ENCODE results near the gene GPC1.

GPC1 gene

GRCh38 chr2:240444464-240444863 lies 9.0 kb downstream of the GPC1 start:
- DNase-seq = no peak

DNA sequence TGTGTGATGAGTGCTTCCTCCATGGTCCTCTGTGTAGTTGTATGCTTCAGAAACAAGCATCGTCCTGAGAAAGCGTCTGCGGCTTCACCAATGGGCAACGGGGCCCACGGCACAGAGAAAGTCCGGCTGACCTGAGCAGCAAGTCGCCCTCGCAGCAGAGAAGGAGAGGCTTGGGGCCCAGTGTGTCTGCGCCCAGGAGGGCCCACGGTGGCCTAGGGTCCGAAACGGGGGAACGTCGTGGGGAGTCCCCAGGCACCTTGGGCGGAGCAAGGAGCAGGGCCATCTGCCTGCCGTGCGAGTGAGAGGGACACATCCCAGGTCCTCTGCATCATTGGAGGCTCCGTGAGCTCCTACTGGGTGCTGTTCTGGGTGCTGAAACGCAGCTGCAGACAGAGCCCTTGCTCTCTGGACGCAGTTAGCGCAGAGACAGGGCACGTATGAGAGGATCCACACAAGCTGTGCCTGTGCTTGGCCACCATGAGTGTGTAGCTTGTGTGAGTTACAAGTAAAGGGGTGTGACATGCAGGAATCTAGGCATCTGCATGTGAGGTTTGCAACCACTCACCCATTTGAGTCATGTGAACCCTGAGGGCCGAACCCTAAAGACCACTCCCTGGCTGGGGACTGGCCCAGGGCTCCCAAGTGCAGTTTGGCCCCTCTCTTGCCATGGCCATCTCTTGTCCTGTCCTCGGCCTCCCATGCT lies 10.6 kb downstream of the GPC1 start:
- no peak for DNase-seq

DNA sequence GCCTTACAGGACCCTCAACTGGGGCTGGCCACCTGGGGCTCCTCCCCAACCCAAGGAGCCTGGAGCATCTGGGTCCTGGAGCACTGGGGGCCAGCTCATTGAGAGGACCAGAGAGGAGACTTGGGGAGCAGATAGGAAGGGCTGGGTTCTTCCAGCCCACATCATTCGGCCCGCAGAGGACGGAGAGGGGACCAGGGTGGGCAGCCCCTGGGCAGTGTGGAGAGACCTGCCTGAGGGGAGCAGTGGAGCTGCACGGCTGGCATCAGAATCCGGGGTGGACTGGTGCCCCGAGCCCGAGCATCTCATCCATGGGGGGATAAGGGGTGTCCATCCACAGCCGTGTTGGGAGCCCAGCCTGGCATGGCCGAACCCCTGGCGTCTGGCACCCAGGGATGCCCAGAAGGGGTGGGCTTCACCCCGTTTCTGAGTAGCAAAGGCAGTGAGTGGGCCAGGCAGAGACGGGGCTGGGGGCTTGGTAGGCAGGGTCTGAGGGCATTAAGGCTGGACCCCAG lies 11.3 kb downstream of the GPC1 start:
- DNase-seq = no peak

DNA sequence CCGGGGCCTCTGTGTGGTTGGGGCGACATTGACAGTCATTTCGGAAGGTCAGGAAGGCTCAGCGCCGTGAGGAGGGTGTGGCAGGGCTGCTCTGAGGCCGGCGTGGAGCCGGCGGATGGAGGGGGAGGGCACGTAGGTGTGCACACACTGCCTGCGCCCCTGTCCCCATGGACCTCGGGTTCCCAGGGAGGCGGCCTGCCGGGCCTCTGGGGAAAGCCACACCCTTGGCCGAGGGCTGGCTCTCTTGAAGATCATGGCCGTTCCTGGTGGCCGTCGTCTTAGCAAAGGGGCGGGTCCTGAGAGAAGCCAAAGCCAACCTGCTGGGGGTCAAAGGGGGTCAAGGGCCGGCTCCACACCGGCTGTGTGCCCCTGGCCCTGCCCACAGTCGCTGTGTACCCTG lies 11.9 kb downstream of the GPC1 start:
- no peak for DNase-seq

- no peak for DNase-seq
These were observed 12.5 kb downstream of the GPC1 start for GRCh38 chr2:240447934-240448333.

- no peak for DNase-seq
These were observed 13.2 kb downstream of the GPC1 start for GRCh38 chr2:240448387-240449274.

GRCh38 chr2:240449764-240450531 lies 14.5 kb downstream of the GPC1 start:
- no peak for DNase-seq

DNA sequence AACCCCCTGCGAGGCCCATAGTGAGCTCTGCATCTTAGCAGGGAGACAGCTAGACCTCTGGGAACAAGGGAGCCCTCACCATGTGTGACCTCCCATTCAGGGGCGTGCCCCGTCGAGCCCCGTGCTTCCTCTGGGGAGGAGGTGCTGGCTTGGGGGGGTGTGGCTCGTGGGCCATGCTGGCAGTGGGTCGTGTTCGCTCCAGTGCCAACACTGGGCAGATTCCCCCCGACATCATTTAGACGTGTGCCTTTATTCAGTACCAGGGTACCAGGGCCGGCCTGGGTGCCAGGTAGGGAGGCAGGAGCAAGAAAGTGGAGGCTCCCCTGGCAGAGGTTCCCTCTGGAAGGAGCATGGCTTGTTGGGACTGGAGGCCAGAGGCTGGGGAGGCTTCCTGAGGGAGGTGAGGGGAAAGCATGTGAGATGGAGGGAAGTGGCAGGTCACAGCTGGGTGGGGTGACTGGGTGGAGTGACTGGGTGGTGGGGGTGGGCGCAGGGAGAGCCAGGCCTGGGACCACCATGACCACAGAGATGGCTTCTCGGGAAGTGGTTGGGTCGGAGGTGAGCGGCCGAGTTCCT lies 15.2 kb downstream of the GPC1 start:
- DNase-seq = no peak

DNA sequence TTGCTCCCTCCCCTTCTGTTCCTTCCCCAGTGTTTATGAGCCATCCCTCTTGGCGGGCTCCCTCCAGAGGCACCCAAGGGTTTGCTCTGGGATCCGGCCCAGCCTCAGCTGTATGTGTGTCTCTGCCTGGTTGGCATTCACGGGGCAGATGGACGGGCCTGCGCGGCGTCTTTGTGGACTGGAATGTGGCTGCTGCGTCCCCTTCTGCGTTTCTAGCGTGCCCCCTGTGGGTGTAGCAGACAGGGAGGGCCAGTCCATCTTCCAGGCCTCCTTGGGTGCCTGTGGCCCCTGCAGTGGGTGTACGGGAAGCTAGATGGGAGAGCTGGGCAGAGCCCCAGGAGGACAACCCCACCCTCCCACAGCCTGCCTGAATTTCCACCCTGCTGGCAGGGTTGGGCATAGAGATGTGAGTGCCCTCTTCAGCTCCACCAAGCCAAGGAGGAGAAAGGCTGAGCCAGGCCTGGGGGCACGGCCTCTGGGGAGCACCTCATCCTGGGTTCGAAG lies 15.7 kb downstream of the GPC1 start:
- no peak for DNase-seq

DNA sequence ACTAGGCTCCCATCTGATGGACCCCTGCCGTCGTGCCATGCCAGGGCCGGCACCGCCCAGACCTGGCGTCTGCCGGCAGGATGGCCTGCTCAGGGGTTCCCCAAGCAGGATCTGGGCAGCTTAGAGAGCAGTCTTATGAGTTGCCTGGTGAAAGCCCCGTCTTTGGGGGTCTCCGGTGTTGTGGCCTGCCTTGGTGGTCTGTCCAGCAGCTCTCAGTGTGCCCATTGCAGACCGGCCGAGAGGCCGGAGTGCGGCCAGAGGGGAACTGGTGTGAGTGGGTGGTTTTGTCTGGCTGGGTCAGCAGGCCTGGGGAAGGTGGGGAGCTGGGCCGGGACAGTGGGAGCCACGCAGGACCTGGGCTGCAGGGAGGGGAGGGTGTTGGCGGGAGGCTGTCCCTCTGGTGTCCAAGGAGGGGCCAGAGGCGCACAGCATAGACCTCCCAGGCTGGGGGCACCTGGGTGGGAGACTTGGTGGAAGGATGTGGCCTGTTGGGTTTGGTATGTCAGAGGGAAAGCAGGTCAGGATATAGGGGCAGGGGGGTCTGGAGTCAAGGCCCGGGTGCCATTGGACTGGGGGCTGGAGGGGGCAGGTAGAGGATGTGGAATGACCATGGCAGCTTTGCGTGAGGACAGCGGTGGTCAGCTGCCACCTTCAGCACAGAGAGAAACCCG lies 16.5 kb downstream of the GPC1 start:
- DNase-seq = no peak

DNA sequence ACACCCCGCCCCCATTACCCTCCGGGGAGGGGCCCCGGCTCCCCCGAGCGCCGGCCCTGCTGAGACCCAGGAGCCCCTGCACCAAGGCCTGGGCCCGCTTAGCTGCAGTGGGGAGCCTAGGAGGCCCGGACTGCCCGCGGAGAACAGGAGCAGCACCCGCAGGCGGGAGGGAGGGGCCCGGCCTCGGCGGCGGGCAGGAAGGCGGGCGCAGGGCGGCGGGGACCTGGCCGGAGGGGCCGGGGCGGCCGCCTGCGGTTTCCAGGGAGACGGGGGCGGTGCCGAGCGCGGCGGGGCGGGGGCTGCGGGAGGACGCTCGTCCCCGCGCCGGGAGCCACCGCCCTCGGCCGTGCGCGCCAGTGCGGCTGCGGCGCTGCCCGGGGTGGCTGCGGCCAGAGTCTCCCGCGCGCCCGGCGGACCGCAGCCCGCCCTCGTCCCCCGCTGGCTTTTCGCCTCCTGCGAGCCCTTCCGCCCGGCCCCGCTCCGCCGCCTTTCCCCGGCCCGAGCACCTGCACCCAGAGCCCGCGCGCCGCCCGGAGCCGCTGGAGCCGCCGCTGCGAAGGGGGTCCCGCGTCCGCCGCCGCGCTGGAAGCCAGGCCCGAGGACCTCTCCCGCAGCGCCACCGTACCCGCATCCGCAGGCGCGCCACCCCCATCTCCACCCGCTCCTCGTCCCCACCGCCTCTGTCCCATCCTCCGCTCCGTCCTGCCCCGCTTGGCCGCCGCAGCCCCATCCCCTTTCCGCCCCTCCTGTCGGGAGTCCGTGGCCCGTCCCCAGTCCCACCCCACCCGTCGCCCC lies 17.2 kb downstream of the GPC1 start:
- DNase-seq = no peak

DNA sequence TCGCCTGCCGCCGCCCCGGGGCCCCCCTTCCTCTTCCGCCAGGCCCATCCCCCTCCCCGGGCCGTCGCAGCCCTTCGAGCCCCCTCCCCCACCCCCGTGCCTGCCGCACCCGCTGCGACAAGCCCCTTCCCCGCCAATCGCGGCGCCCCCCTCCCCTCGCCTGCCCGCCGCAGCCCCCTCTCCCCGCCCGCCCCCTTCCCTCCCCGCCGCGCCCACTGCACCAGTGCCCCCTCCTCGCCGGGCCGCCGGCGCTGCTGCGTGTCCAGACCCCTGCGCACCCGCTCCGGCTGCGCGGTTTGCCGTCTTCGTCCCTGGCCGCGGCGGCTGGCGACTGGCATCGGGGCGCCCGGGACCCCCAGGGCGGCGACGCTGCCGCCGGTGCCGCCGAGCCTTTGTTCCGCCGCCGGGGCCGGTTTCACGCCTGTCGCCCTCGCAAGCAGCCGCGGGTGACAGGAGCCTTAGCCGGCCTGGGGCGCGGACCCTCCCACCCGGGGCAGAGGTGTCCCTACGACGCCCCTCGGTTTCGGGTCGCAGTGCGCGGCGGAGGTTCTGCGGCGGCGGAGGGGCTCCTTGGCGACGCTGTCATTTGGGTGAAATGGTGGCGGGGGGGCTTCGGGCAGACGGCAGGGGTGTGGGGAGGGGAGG lies 18.1 kb downstream of the GPC1 start:
- DNase-seq = no peak

DNA sequence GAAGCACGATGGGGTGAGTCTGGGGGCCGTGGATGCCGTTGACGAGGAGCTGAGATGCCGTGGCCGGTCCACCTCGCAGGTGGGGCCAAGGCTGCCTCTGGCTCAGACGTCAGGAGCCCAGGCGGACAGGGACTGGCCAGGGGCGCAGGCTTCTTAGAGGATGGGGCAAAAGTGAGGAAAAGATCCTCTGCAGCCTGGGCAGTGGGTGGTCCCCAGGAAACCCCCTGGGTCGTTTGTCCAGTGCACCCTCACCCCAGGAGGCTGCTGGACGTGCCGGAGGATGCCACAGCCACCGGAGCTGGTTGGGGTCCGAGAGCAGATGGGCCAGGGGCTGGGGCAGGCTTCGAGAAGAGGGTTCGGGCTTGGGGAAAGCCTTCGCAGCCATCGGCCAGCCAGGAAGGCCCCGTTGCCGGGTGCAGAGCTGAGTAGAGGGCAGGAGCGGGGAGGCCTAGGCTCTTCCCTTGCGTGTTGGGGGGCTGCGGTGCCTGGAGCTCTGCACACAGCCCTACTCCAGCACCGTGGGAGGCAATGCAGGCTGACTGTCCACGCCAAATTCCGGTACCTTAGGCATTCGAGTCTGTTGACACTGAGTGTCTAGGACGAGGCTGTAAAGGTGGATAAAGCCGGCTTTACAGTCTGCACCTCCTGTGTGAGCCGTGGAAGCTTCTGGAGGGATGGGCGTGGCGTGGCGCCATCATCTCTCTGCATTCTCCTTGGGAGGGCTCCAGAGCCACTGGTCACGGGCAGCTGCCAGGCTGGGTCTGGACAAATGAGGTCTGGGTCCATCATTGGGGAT lies 18.8 kb downstream of the GPC1 start:
- DNase-seq = no peak

DNA sequence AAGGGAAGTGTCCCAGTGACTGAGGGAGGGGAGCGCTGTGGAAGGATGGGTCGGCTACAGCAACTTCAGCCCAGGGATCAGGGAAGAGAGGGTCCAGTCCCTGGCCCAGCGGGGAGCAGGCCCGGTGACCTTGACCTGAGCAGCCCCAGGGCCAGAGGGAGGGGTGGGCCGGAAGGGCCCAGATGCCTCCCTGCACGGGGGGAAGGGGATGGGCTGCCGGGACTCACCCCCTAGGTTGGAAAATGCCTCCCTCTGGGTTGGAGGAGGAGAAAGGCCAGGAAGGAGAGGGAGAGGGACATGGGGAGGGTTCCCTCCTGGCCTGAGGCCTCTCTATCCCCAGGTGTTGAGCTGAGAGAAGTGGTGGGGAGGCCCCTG lies 19.8 kb downstream of the GPC1 start:
- no peak for DNase-seq

GRCh38 chr2:240455647-240456446 lies 20.4 kb downstream of the GPC1 start:
- DNase-seq = no peak

GRCh38 chr2:240456447-240457222 lies 21.2 kb downstream of the GPC1 start:
- no peak for DNase-seq

GRCh38 chr2:240457223-240458043 lies 22.0 kb downstream of the GPC1 start:
- no peak for DNase-seq
